GM12892 (cell line): Measurements from ENCODE around the gene HSPA9.

Source experiments
- POLR2A ChIP-seq: IDR thresholded peaks from 2 replicates; pipeline ENCODE4 v1.6.1; 2011; ENCODE audit warnings: low read depth, low read length, control low read depth
- POLR2AphosphoS5 ChIP-seq: IDR thresholded peaks from 2 replicates; pipeline ENCODE4 v1.6.1; 2011; ENCODE audit warnings: low read depth, low read length, control low read depth

DNA sequence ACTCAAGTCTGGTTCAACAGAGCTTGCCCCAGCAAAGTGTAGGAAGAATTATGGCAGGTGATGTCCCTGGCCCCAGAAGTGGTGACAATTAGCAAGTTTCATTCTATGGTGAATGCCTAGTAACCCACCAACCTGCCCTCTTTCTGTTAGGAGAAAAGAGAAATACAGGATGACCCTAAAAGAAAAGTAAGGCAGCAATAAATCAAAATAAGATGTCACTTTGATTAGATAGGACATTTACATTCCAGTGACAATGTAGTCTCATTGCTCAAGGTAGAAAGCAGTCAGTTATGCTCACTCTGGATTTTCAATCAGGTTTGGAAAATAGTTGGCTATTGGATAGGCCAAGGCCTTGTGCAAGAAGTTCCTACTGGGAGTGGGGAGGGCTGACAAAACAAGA is 5.6 kb upstream of the HSPA9 start:
- no peak for TF ChIP-seq POLR2AphosphoS5
- TF ChIP-seq POLR2A = no peak
